T-helper 2 cell treated with Interferon-gamma antibody and Interleukin-4, amounts not matched to agents 5 μg/mL and 100 μg/mL, for 36 hours (primary cell): Measurements from ENCODE around the gene TANK.
"Not testable (repeated sequence)": the region's sequence is repeated elsewhere in the genome, so short reads cannot be mapped to it uniquely, and the experiment has no call there.

Source experiments
- DNase-seq: peaks from one replicate; pipeline ENCODE4 v3.0.0; 2021; ENCODE audit warnings: low spot score
- H3K27ac Mint-ChIP-seq: one replicate; pipeline ENCODE4 v1.8.0; 2021; ENCODE audit warnings: mild to moderate bottlenecking, mixed read lengths
- H3K27me3 Mint-ChIP-seq: one replicate; pipeline ENCODE4 v1.8.0; 2021; ENCODE audit warnings: low read depth, mixed read lengths
- H3K36me3 Mint-ChIP-seq: one replicate; pipeline ENCODE4 v1.8.0; 2021; ENCODE audit warnings: low read depth, mixed read lengths
- H3K4me1 Mint-ChIP-seq: one replicate; pipeline ENCODE4 v1.8.0; 2021; ENCODE audit warnings: low read depth, mixed read lengths
- H3K4me3 Mint-ChIP-seq: one replicate; pipeline ENCODE4 v1.8.0; 2022; ENCODE audit warnings: mild to moderate bottlenecking, moderate library complexity, mixed read lengths
- H3K9me3 Mint-ChIP-seq: one replicate; pipeline ENCODE4 v1.8.0; 2021; ENCODE audit warnings: mixed read lengths

Gene TANK

DNA sequence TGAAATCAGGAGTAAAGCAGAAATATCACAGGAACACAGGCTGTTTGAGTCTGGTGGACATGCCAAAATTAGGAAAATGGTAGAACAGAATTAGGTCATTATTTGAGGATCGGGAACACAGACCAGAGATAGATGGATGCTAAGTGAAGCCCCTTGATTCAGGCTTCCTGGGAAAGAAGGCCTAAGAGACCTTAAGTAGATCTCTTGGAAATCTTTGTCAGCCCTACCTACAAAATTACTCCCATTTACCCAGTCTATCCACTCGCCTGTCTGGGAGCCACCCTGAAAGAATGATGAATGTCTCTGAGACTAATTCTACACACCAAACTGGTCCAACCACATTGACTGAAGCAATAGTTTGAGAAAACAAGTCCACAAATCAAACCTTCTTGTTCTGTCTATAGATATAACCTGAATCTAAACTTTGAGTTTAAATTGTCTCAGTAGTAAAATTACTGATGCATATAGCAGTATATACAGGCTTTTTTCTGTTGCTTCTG is 36.6 kb upstream of the TANK start:
- Mint-ChIP-seq H3K27ac (no peak overlapping the region), H3K4me1 (peaks cover 12% of the 10 kb centered on the region), H3K27me3 (peaks cover 1% of the 10 kb centered on the region), H3K4me3 (peak overlapping the region; percentile 0), H3K36me3 (no peaks in the 10 kb centered on the region), H3K9me3 (no peaks in the 10 kb centered on the region)
- no peak for DNase-seq

DNA sequence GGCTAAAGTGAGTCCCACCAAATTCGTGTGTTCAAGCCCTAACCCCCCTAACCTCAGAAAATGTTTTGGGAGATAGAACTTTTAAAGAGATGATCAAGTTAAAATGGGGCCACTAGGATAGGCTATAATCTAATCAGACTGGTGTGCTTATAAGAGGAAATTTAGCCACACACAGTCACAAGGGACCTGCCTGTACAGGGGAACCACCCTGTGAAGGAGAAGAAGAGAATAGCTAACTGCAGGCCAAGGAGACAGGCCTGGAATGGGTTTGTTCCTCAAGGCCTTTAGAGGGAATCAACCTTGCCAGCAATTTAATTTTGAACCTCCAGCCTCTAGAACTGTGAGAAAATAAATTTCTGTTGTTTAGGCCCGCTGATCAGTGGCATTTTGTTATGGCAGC is 36.0 kb upstream of the TANK start:
- Mint-ChIP-seq H3K36me3 (no peaks in the 10 kb centered on the region), H3K9me3 (no peaks in the 10 kb centered on the region)
- DNase-seq: no peak

DNA sequence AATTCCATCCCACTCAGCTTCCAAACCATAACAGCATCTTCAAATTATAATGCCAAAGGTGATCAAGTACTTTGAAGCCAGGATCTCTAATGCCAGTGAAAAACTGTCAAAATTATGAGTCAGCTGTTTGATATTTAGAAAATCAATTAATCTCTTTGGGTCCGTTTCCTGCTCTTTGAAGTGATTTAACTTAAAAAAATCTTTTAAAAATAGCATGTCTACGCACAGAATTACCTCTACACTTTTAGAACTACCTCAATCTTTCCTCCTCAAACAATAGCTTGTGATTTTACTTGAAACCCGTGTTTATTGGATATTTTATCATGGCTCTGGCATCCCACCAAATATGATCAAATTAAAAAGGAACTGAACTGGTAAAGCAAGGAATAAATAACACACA is 31.3 kb upstream of the TANK start:
- Mint-ChIP-seq H3K4me3 (no peak overlapping the region), H3K9me3 (peaks cover 3% of the 10 kb centered on the region), H3K27me3 (peaks cover 5% of the 10 kb centered on the region), H3K36me3 (peaks cover 1% of the 10 kb centered on the region), H3K27ac (no peak overlapping the region), H3K4me1 (peaks cover 6% of the 10 kb centered on the region)
- no peak for DNase-seq

More for the DNA sequence above, 36.0 kb upstream of the TANK start:
- Mint-ChIP-seq H3K4me3 (no peak overlapping the region), H3K4me1 (peaks cover 15% of the 10 kb centered on the region), H3K27ac (no peak overlapping the region), H3K27me3 (peaks cover 4% of the 10 kb centered on the region)

DNA sequence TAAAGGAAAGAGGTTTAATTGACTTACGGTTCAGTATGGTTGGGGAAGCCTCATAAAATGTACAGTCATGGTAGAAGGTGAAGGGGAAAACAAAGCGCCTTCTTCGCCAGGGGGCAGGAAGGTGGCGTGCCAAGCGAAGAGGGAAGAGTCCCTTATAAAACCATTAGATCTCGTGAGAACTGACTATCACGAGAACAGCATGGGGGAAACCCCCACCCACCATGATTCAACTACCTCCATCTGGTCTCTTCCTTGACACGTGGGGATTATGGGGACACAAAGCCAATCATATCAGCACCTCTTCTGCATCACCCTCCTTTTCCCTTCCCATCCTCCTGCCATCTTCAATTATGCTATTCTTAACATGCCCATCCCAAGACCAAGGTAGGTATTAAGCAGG is 29.9 kb upstream of the TANK start:
- Mint-ChIP-seq H3K27ac (no peak overlapping the region), H3K27me3 (peaks cover 5% of the 10 kb centered on the region), H3K4me1 (peaks cover 9% of the 10 kb centered on the region), H3K4me3 (no peak overlapping the region), H3K9me3 (peaks cover 3% of the 10 kb centered on the region), H3K36me3 (peaks cover 1% of the 10 kb centered on the region)
- no peak for DNase-seq

DNA sequence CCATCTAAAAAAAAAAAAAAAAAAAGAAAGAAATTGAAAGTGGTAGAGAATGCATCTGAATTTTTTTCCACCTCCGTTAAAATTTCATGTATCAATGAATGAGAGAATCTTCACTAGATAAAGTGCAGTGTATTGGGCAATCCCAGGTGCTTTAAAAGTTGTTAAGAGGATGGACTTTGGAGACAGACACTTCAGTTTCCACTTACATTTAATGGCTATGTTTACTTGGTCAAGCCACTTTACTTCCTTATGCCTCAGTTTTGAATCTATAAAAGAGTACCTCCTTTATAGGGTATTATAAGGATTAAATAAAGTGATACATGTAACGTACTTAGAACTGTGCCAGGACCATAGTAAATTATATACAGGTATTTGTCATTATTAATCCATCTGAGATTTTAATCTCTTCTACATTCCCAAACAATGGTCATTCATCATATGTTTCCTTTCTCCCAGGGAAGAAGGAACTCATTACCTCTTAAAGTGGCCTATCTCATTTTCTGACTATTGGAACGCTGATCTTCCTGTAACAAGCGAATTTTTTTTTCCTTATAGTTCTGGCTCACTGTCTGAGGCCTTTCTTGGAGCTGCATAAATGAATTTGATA is 29.1 kb upstream of the TANK start:
- peaks cover 3% of the 10 kb centered on the region for H3K9me3 Mint-ChIP-seq
- DNase-seq: no peak
- peaks cover 5% of the 10 kb centered on the region for H3K27me3 Mint-ChIP-seq
- no peak overlapping the region for H3K4me3 Mint-ChIP-seq
- peaks cover 1% of the 10 kb centered on the region for H3K36me3 Mint-ChIP-seq
- no peak overlapping the region for H3K27ac Mint-ChIP-seq
- H3K4me1 Mint-ChIP-seq: peaks cover 9% of the 10 kb centered on the region

DNA sequence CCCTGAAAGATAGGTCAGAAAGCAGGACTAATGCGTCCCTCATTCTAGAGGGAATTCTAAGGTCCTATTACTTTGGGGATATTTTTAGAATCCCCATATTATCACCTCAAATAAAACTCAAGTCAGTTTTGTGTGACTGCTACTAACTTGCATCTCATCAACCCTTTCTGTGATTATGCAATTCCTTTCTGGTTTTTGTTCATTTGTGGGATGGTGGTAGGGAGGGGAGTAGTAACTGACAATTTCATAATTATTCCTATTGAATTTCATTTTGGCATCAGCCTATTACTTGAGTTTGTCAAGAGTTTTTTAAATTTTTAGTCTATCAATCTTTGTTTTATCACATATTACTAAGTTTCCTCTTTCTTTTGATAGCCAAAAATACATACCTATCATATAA is 28.4 kb upstream of the TANK start:
- H3K4me3 Mint-ChIP-seq: no peak overlapping the region
- H3K27me3 Mint-ChIP-seq: peaks cover 5% of the 10 kb centered on the region
- peaks cover 3% of the 10 kb centered on the region for H3K9me3 Mint-ChIP-seq
- H3K27ac Mint-ChIP-seq: no peak overlapping the region
- peaks cover 1% of the 10 kb centered on the region for H3K36me3 Mint-ChIP-seq
- H3K4me1 Mint-ChIP-seq: peaks cover 14% of the 10 kb centered on the region
- no peak for DNase-seq

DNA sequence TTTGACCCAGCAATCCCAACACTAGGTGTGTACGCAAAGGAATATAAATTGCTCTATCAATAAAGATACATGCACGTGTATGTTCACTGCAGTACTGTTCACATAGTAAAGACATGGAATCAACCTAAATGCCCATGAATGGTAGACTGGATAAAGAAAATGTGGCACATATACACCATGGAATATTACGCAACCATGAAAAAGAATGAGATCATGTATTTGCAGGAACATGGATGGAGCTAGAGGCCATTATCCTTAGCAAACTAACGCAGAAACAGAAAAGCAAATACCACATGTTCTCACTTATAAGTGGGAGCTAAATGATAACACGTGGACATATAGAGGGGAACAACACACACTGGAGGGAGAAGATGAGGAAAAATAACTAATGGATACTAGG is 27.8 kb upstream of the TANK start:
- DNase-seq, H3K4me3 Mint-ChIP-seq, H3K36me3 Mint-ChIP-seq, H3K27me3 Mint-ChIP-seq, H3K27ac Mint-ChIP-seq, H3K9me3 Mint-ChIP-seq: not testable (repeated sequence)
- peaks cover 16% of the 10 kb centered on the region for H3K4me1 Mint-ChIP-seq

DNA sequence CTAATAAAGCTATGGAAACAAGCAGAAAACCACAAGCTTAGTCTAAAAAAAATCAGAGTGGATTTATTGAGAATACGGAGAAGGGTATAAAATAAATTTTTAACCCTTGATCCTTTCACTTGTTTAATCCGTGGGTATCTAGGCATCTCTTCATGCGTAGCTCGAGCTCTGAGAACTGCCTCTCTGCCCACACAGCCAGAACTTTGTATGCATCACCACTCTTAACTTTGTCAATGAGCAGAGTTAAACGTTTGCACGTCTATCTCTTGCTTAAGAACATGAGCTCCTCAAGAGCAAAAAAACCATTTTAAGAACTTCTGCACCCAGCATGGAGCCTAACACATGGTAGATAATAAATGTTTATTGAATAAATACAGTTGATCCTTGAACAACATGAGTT is 26.9 kb upstream of the TANK start:
- no peak overlapping the region for H3K4me3 Mint-ChIP-seq
- peaks cover 1% of the 10 kb centered on the region for H3K36me3 Mint-ChIP-seq
- peaks cover 21% of the 10 kb centered on the region for H3K4me1 Mint-ChIP-seq
- H3K27me3 Mint-ChIP-seq: peaks cover 4% of the 10 kb centered on the region
- no peak for DNase-seq
- peaks cover 3% of the 10 kb centered on the region for H3K9me3 Mint-ChIP-seq
- no peak overlapping the region for H3K27ac Mint-ChIP-seq

DNA sequence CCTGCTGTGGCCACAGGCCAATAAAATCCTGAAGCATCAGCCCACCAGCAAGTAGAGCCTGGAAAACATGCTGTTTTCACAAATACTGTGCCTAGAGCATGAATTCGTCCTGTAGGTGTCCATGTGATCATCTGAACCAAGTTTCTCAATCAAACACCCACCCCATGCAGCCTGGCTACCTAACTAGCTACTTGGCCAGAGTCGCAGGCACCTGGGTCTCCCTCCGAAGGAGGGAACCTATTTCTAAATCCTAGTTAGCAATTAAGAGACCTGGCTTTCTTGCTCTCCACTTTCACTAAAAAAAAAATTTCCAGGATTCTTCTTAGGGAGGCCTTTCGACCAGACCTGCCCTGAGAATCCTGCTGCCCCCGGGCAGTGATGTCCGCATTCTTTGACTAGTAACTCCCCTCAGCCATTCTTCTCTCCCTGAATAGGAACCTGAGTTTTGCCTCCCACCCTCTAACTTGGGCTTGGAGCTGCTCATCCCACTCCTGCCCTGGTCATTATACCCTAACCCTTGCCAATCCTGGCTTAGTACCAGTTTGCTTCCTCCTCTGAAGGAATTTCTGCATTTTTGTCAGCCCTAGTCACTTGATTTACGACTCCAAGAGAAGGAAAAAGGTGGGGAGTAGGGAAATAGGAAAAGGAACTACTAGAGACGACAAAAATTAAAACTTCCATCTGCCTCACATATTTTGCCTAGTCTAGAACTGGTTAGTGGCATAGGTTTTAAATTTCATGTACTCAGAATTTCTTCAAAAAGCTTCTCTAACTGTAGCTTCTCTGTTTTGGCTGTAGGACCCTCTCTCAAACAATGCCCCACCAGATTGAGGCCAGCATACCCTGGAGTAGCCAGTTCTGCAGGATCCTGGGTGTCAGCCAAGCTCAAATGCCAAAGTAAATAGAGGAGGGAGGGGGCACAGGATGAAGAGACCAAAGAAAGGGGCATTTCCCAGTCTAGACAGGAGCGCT is 25.4 kb upstream of the TANK start:
- peaks cover 3% of the 10 kb centered on the region for H3K9me3 Mint-ChIP-seq

DNA sequence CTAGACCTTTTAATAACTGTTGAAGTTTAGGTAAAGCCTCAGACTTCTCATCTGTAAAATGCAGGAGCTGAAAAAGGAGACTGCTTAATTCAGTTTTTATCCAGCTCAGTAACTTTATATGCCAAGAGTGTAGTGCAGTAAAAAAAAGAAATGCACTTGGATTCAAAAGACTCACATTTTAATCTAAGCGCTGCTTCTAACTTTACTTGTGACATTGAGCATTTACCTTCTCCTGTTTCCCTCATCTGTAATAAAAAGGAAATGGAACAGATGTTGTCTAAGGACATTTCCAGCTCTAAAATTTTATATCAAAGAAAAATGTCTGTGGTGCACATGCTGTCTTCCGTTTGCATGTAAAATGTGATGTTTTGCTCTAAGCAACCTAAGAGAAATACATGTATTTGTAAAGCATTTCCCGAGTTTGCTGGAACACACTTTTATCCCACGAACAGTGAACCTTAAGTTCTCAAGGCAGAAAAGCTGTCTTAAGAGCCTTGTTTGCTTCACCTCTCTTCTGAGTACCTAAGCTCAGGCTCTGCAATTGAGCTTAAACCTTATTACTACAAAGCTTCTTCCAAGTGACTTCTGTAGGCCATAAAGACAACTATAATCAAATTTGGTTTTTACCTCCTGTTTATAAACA is 24.2 kb upstream of the TANK start:
- Mint-ChIP-seq H3K9me3 (peaks cover 3% of the 10 kb centered on the region), H3K4me3 (peak overlapping the region; percentile 89), H3K36me3 (peaks cover 2% of the 10 kb centered on the region), H3K4me1 (peaks cover 39% of the 10 kb centered on the region), H3K27ac (peak overlapping the region; percentile 81), H3K27me3 (no peaks in the 10 kb centered on the region)
- no peak for DNase-seq

More for the DNA sequence above, 25.4 kb upstream of the TANK start:
- no peak overlapping the region for H3K27ac Mint-ChIP-seq
- peaks cover 30% of the 10 kb centered on the region for H3K4me1 Mint-ChIP-seq
- H3K36me3 Mint-ChIP-seq: peaks cover 2% of the 10 kb centered on the region
- H3K4me3 Mint-ChIP-seq: peak overlapping the region; percentile 47
- H3K27me3 Mint-ChIP-seq: no peaks in the 10 kb centered on the region
- DNase-seq: no peak

DNA sequence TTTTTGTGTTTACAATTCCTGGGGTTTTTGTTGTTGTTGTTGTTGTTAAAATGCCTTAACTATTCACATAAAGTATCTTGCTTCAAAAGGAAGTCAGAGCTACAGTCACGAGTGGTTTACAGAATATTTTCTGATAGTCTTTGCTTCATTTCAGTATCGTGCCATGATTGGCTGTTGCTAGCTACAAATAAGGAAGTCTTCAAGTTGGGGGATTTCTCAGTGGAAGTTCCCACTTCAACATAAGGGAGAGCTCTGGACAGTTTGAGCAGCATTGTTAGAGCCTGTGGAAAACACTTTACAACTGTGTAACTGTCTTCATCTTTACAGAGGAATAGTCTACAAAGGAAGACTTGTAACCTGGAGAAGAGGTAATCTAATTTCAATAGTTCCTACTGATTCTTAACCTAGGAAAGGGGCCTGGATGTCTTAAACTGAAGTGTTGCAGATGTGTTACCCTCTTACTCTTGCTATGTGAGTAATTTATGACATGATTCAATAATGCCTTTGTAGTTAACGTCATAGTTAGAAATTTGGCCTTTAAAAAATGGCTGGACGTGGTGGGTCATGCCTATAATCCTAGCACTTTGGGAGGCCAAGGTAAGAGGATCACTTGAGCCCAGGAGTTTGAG is 23.4 kb upstream of the TANK start:
- DNase-seq: peak; percentile 53
- peaks cover 9% of the 10 kb centered on the region for H3K36me3 Mint-ChIP-seq
- peaks cover 9% of the 10 kb centered on the region for H3K9me3 Mint-ChIP-seq
- H3K4me1 Mint-ChIP-seq: peaks cover 45% of the 10 kb centered on the region
- H3K27me3 Mint-ChIP-seq: no peaks in the 10 kb centered on the region
- peak overlapping the region; percentile 89 for H3K4me3 Mint-ChIP-seq
- H3K27ac Mint-ChIP-seq: peak overlapping the region; percentile 81

DNA sequence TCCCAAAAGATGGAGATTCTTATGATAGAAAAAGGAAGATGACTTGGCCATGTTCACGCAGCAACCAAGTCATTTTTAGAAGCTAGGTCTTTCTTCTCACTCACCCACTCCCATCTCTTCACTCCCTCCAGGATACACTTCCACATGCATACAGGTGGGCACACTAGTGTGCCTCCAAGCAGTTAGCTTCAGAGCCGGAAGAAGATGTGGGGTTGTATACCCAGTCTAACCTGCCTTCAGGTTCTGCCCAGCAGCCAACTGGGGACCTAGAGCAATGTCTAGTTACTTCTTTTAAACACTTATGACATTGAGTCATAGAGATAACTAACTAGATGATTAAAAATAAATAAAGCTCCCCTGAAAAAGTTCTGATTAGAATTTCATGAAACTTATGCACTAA is 21.8 kb upstream of the TANK start:
- Mint-ChIP-seq H3K27ac (peak overlapping the region; percentile 80), H3K9me3 (peaks cover 6% of the 10 kb centered on the region), H3K27me3 (no peaks in the 10 kb centered on the region), H3K4me3 (peak overlapping the region; percentile 90), H3K4me1 (peaks cover 55% of the 10 kb centered on the region), H3K36me3 (peaks cover 23% of the 10 kb centered on the region)
- DNase-seq: no peak

DNA sequence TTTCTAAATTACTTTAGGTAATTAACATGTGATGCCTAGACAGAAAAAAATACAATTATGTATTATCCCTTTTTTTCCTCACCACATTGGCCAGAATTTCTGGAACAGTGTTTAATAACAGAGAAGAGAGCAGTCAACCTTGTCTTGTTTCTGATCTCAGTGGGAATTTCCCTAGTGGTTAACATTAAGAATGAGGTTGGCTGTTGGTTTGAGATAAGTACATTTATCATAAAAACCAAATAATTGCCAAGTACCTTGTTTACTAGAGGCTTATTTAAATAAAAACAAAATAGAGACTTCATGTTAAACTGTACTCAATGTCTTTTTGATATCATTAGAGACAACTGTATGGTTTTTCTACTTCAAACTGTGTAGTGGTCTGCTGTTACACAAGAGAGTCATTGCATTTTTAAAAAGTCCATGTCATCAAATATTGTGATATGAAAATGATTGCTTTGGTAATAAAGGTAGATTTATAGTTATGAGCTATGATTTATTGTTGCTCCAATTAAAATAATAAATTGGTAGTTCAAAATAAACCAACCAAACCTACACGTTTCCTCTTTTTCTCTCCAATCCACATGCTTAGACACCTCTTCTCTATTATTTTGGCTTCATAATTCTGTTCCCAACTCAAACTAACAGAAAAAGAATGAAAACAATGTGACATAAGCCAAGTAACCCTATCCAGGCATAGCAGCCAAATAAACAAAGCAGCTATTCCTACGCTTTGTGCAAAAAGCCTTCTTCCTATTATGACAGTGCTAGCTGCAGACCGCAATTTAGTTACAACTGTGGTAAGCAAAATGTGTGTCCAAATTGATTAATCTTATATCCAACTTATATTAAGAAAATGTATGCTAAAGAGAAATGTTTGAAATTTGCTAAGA is 20.9 kb upstream of the TANK start:
- DNase-seq: no peak
- Mint-ChIP-seq H3K27ac (peak overlapping the region; percentile 82), H3K27me3 (no peaks in the 10 kb centered on the region), H3K4me3 (peak overlapping the region; percentile 90), H3K4me1 (peaks cover 56% of the 10 kb centered on the region), H3K36me3 (peaks cover 32% of the 10 kb centered on the region), H3K9me3 (peaks cover 13% of the 10 kb centered on the region)
